CD4-positive, alpha-beta memory T cell (primary cell): ENCODE measurements around the gene GABRB1. TPM values are rescaled to one million over a fixed set of nuclear protein-coding genes. Genes with fewer than 3 reads are reported as not detected.
"Not testable (repeated sequence)": the region's sequence is repeated elsewhere in the genome, so short reads cannot be mapped to it uniquely, and the experiment has no call there.

Experiments used
- CTCF ChIA-PET: fragments of 350-600 bp; sonication (Branson Sonifier 250); formaldehyde crosslinking; loops from one replicate; lab custom pipeline; 2021; ENCODE audit warnings: inconsistent platforms; ENCODE audit not compliant: partially characterized antibody; lab: Charles Lee
- POLR2A ChIA-PET: fragments of 350-600 bp; sonication (Branson Sonifier 250); formaldehyde crosslinking; loops from one replicate; lab custom pipeline; 2021; ENCODE audit not compliant: partially characterized antibody; lab: Charles Lee
- DNase-seq, 5 donors: peaks; one replicate each; pipeline versions ENCODE4 v3.0.0 to v3.0.0-alpha.2; 2020 to 2022; ENCODE audit warnings: mixed read lengths in 1 of 5
- H3K27ac ChIP-seq: one replicate; pipeline ENCODE4 v1.7.0; 2013; ENCODE audit warnings: low read depth, low read length
- H3K27me3 ChIP-seq: 2 replicates; pipeline ENCODE4 v1.7.0; 2013; ENCODE audit warnings: mild to moderate bottlenecking, low read length, moderate library complexity; ENCODE audit not compliant: insufficient read depth
- H3K36me3 ChIP-seq: 2 replicates; pipeline ENCODE4 v1.7.0; 2013; ENCODE audit warnings: mild to moderate bottlenecking, low read length, moderate library complexity; ENCODE audit not compliant: insufficient read depth
- H3K4me1 ChIP-seq: 2 replicates; pipeline ENCODE4 v1.7.0; 2013; ENCODE audit warnings: mild to moderate bottlenecking, low read length, moderate library complexity; ENCODE audit not compliant: insufficient read depth
- H3K4me3 ChIP-seq, 2 donors: one replicate each; pipeline ENCODE4 v1.7.0; 2013; ENCODE audit warnings: low read length in 2 of 2, mild to moderate bottlenecking in 1 of 2
- H3K9me3 ChIP-seq, 2 donors: one replicate each; pipeline ENCODE4 v1.7.0; 2013; ENCODE audit warnings: low read length in 2 of 2, control low read depth in 1 of 2; ENCODE audit not compliant: control insufficient read depth in 1 of 2
- H3K27ac Mint-ChIP-seq, 7 donors: one replicate each; pipeline ENCODE4 v1.8.0; 2020 to 2021; ENCODE audit warnings: mixed read lengths in 7 of 7, mild to moderate bottlenecking in 6 of 7, inconsistent platforms in 3 of 7, moderate library complexity in 3 of 7
- H3K27me3 Mint-ChIP-seq, 2 donors: one replicate each; pipeline ENCODE4 v1.8.0; 2020 to 2021; ENCODE audit warnings: mixed read lengths in 2 of 2
- H3K36me3 Mint-ChIP-seq, 2 donors: one replicate each; pipeline ENCODE4 v1.8.0; 2020 to 2021; ENCODE audit warnings: mixed read lengths in 2 of 2, inconsistent platforms in 1 of 2, mild to moderate bottlenecking in 1 of 2
- H3K4me1 Mint-ChIP-seq, 4 donors: one replicate each; pipeline ENCODE4 v1.8.0; 2020 to 2021; ENCODE audit warnings: mixed read lengths in 4 of 4, mild to moderate bottlenecking in 1 of 4
- H3K4me3 Mint-ChIP-seq, 8 donors: one replicate each; pipeline ENCODE4 v1.8.0; 2020 to 2021; ENCODE audit warnings: mixed read lengths in 8 of 8, mild to moderate bottlenecking in 7 of 8, moderate library complexity in 6 of 8, inconsistent platforms in 3 of 8
- H3K9me3 Mint-ChIP-seq, 8 donors: one replicate each; pipeline ENCODE4 v1.8.0; 2020 to 2021; ENCODE audit warnings: mixed read lengths in 8 of 8, mild to moderate bottlenecking in 5 of 8, inconsistent platforms in 3 of 8, moderate library complexity in 1 of 8
- intact Hi-C: fragments of 100-400 bp; cut with micrococcal nuclease; formaldehyde crosslinking; loops from one replicate; pipeline ENCODE4 v1.15.1; 2023
- polyA plus RNA-seq, 2 donors: library from polyadenylated mRNA; unstranded; fragments of 300-500 nt; fragmentation: Illumina TruSeq; gene quantifications; one replicate each; pipeline ENCODE4 v1.2.3, GENCODE V29; 2021
- total RNA-seq, 2 experiments: library from RNA; stranded (reverse); gene quantifications; one replicate each; pipeline ENCODE4 v1.2.3, GENCODE V29; 2021

Gene GABRB1
- total and polyA plus RNA-seq, 4 experiments from 2014 or later = not detected

- no peaks in the 10 kb centered on the region for H3K4me1 Mint-ChIP-seq
- H3K27me3 Mint-ChIP-seq = peaks cover 1 to 7% of the 10 kb centered on the region in 2 donors
- no peak overlapping the region for H3K27ac ChIP-seq
- no peak overlapping the region for H3K4me3 ChIP-seq
- H3K9me3 ChIP-seq = no peaks in the 10 kb centered on the region
- POLR2A ChIA-PET = no interaction called here
- no peak overlapping the region for H3K4me3 Mint-ChIP-seq
- H3K27me3 ChIP-seq = no peaks in the 10 kb centered on the region
- H3K4me1 ChIP-seq = no peaks in the 10 kb centered on the region
- CTCF ChIA-PET = no interaction called here
- H3K36me3 ChIP-seq = no peaks in the 10 kb centered on the region
- H3K36me3 Mint-ChIP-seq = no peaks in the 10 kb centered on the region
- DNase-seq = no peak
- no peak overlapping the region for H3K27ac Mint-ChIP-seq
- peaks cover 0 to 4% (median 0%) of the 10 kb centered on the region in 8 donors for H3K9me3 Mint-ChIP-seq
- intact Hi-C loops = no loop called here
Measured at GRCh38 chr4:47367761-47368160, 336.4 kb downstream of the GABRB1 start.

GRCh38 chr4:47368211-47368610 is 336.8 kb downstream of the GABRB1 start:
- Mint-ChIP-seq H3K27ac (no peak overlapping the region), H3K36me3 (no peaks in the 10 kb centered on the region), H3K27me3 (peaks cover 2 to 9% of the 10 kb centered on the region in 2 donors), H3K4me3 (no peak overlapping the region), H3K9me3 (peaks cover 0 to 4% (median 0%) of the 10 kb centered on the region in 8 donors), H3K4me1 (no peaks in the 10 kb centered on the region)
- Histone ChIP-seq H3K27me3 (no peaks in the 10 kb centered on the region), H3K9me3 (no peaks in the 10 kb centered on the region), H3K4me1 (no peaks in the 10 kb centered on the region), H3K27ac (no peak overlapping the region), H3K36me3 (no peaks in the 10 kb centered on the region), H3K4me3 (no peak overlapping the region)
- ChIA-PET POLR2A (no interaction called here), CTCF (no interaction called here)
- DNase-seq = no peak
- intact Hi-C loops = no loop called here

GRCh38 chr4:47372561-47372960 is 341.2 kb downstream of the GABRB1 start:
- Mint-ChIP-seq H3K36me3 (no peaks in the 10 kb centered on the region), H3K27ac (no peak overlapping the region), H3K9me3 (peaks cover 0 to 4% (median 0%) of the 10 kb centered on the region in 8 donors), H3K4me1 (no peaks in the 10 kb centered on the region), H3K27me3 (peaks cover 2 to 10% of the 10 kb centered on the region in 2 donors), H3K4me3 (no peak overlapping the region)
- Histone ChIP-seq H3K4me3 (no peak overlapping the region), H3K27ac (no peak overlapping the region), H3K4me1 (no peaks in the 10 kb centered on the region), H3K36me3 (no peaks in the 10 kb centered on the region), H3K27me3 (no peaks in the 10 kb centered on the region), H3K9me3 (no peaks in the 10 kb centered on the region)
- no peak for DNase-seq
- ChIA-PET POLR2A (no interaction called here), CTCF (no interaction called here)
- intact Hi-C loops = no loop called here

GRCh38 chr4:47373174-47373573 is 341.8 kb downstream of the GABRB1 start:
- intact Hi-C loops = no loop called here
- Mint-ChIP-seq H3K27me3 (peaks cover 2 to 10% of the 10 kb centered on the region in 2 donors), H3K4me3 (no peak overlapping the region), H3K27ac (no peak overlapping the region), H3K9me3 (peaks cover 0 to 4% (median 0%) of the 10 kb centered on the region in 8 donors), H3K4me1 (no peaks in the 10 kb centered on the region), H3K36me3 (no peaks in the 10 kb centered on the region)
- no peaks in the 10 kb centered on the region for H3K9me3 ChIP-seq
- ChIA-PET POLR2A (no interaction called here), CTCF (interaction anchor here (1.0 to 1.2 kb wide), 2 partner anchors 9 to 250 kb away, joined by 3 to 5 read pairs; no protein-coding TSS in a partner anchor)
- H3K27ac ChIP-seq = no peak overlapping the region
- no peaks in the 10 kb centered on the region for H3K27me3 ChIP-seq
- no peaks in the 10 kb centered on the region for H3K4me1 ChIP-seq
- no peaks in the 10 kb centered on the region for H3K36me3 ChIP-seq
- DNase-seq = no peak
- no peak overlapping the region for H3K4me3 ChIP-seq

- Histone ChIP-seq H3K9me3 (no peaks in the 10 kb centered on the region), H3K27me3 (no peaks in the 10 kb centered on the region), H3K4me1 (no peaks in the 10 kb centered on the region), H3K36me3 (no peaks in the 10 kb centered on the region), H3K4me3 (no peak overlapping the region), H3K27ac (no peak overlapping the region)
- intact Hi-C loops = no loop called here
- H3K4me3 Mint-ChIP-seq = no peak overlapping the region
- DNase-seq = no peak
- H3K27ac Mint-ChIP-seq = no peak overlapping the region
- POLR2A ChIA-PET = no interaction called here
- H3K36me3 Mint-ChIP-seq = no peaks in the 10 kb centered on the region
- peaks cover 2 to 10% of the 10 kb centered on the region in 2 donors for H3K27me3 Mint-ChIP-seq
- CTCF ChIA-PET = interaction anchor here (1.0 to 1.2 kb wide), 2 partner anchors 9 to 251 kb away, joined by 3 to 5 read pairs; no protein-coding TSS in a partner anchor
- H3K9me3 Mint-ChIP-seq = peaks cover 0 to 4% (median 0%) of the 10 kb centered on the region in 8 donors
- H3K4me1 Mint-ChIP-seq = no peaks in the 10 kb centered on the region
Measured at GRCh38 chr4:47373709-47374108, 342.3 kb downstream of the GABRB1 start.

- Mint-ChIP-seq H3K4me1 (no peaks in the 10 kb centered on the region), H3K9me3 (peaks cover 0 to 4% (median 0%) of the 10 kb centered on the region in 8 donors), H3K36me3 (no peaks in the 10 kb centered on the region), H3K27ac (no peak overlapping the region), H3K4me3 (no peak overlapping the region), H3K27me3 (peaks cover 2 to 10% of the 10 kb centered on the region in 2 donors)
- no peaks in the 10 kb centered on the region for H3K9me3 ChIP-seq
- CTCF ChIA-PET = interaction anchor here (1.2 kb wide), 1 partner anchor 8 kb away, joined by 5 read pairs; no protein-coding TSS in a partner anchor
- POLR2A ChIA-PET = no interaction called here
- no peaks in the 10 kb centered on the region for H3K4me1 ChIP-seq
- H3K27ac ChIP-seq = no peak overlapping the region
- no peak overlapping the region for H3K4me3 ChIP-seq
- no peak for DNase-seq
- intact Hi-C loops = no loop called here
- H3K36me3 ChIP-seq = no peaks in the 10 kb centered on the region
- no peaks in the 10 kb centered on the region for H3K27me3 ChIP-seq
Measured at GRCh38 chr4:47374477-47374876, 343.1 kb downstream of the GABRB1 start.

- H3K4me3 Mint-ChIP-seq, POLR2A ChIA-PET, H3K27ac ChIP-seq, CTCF ChIA-PET, H3K9me3 ChIP-seq, DNase-seq, H3K27me3 Mint-ChIP-seq, H3K27ac Mint-ChIP-seq, H3K4me1 ChIP-seq, H3K36me3 ChIP-seq, H3K27me3 ChIP-seq, H3K36me3 Mint-ChIP-seq, H3K9me3 Mint-ChIP-seq, H3K4me3 ChIP-seq, H3K4me1 Mint-ChIP-seq, intact Hi-C loops: not testable (repeated sequence)
Measured at GRCh38 chr4:47378021-47378530, 346.7 kb downstream of the GABRB1 start.
